ENCODE measurements around the gene MYRF.

MYRF gene

GRCh38 chr11:61712846-61713245 lies 39.6 kb upstream of the MYRF start:
- Histone ChIP-seq H3K36me3 (no peaks in the 10 kb centered on the region), H3K27me3 (no peaks in the 10 kb centered on the region), H3K4me3 (ENCODE audit: low read depth, low read length) (no peak overlapping the region), H3K9me3 (no peaks in the 10 kb centered on the region), H3K4me1 (no peaks in the 10 kb centered on the region)
- TF ChIP-seq, protein P1, sequence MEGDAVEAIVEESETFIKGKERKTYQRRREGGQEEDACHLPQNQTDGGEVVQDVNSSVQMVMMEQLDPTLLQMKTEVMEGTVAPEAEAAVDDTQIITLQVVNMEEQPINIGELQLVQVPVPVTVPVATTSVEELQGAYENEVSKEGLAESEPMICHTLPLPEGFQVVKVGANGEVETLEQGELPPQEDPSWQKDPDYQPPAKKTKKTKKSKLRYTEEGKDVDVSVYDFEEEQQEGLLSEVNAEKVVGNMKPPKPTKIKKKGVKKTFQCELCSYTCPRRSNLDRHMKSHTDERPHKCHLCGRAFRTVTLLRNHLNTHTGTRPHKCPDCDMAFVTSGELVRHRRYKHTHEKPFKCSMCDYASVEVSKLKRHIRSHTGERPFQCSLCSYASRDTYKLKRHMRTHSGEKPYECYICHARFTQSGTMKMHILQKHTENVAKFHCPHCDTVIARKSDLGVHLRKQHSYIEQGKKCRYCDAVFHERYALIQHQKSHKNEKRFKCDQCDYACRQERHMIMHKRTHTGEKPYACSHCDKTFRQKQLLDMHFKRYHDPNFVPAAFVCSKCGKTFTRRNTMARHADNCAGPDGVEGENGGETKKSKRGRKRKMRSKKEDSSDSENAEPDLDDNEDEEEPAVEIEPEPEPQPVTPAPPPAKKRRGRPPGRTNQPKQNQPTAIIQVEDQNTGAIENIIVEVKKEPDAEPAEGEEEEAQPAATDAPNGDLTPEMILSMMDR (IDR thresholded peaks at IDR 0.05; ENCODE audit: low read depth, low read length) = no peak
- DNase-seq = no peak

- no peaks in the 10 kb centered on the region for H3K4me1 ChIP-seq
- H3K36me3 ChIP-seq = no peaks in the 10 kb centered on the region
- no peaks in the 10 kb centered on the region for H3K9me3 ChIP-seq
- TF ChIP-seq, protein P1 (IDR thresholded peaks at IDR 0.05; ENCODE audit: low read depth, low read length) = no peak
- DNase-seq = no peak
- no peaks in the 10 kb centered on the region for H3K27me3 ChIP-seq
- H3K4me3 ChIP-seq (ENCODE audit: low read depth, low read length) = no peak overlapping the region
These were observed 39.0 kb upstream of the MYRF start for GRCh38 chr11:61713464-61713863.

- DNase-seq = no peak
- Histone ChIP-seq H3K36me3 (no peaks in the 10 kb centered on the region), H3K4me1 (no peaks in the 10 kb centered on the region), H3K9me3 (no peaks in the 10 kb centered on the region), H3K4me3 (ENCODE audit: low read depth, low read length) (no peak overlapping the region), H3K27me3 (no peaks in the 10 kb centered on the region)
- TF ChIP-seq, protein P1 (IDR thresholded peaks at IDR 0.05; ENCODE audit: low read depth, low read length) = no peak
These were observed 38.5 kb upstream of the MYRF start for GRCh38 chr11:61713906-61714305.

GRCh38 chr11:61714316-61714715 lies 38.1 kb upstream of the MYRF start:
- DNase-seq = no peak
- Histone ChIP-seq H3K36me3 (no peaks in the 10 kb centered on the region), H3K4me1 (no peaks in the 10 kb centered on the region), H3K9me3 (no peaks in the 10 kb centered on the region), H3K27me3 (no peaks in the 10 kb centered on the region), H3K4me3 (ENCODE audit: low read depth, low read length) (no peak overlapping the region)
- TF ChIP-seq, protein P1 (IDR thresholded peaks at IDR 0.05; ENCODE audit: low read depth, low read length) = no peak

DNA sequence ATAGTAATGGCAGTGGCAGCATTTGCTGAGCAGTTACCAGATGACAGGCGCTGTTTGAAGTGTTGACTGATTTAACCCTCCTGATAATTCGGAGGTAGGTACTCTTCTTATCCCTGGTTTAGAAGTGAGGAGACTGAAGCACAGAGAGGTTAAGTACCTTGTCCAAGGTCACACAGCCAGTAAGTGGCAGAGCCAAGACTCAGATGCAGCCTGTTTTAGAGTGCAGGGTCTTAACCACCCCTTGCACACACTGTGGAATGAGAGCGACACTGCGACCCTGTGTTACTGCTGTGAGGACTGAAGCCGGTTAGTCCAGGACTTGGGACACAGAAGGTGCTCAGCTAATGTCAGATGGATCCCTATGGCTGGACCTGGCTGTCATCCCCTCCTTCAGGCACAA lies 37.5 kb upstream of the MYRF start:
- H3K36me3 ChIP-seq = no peaks in the 10 kb centered on the region
- H3K9me3 ChIP-seq = no peaks in the 10 kb centered on the region
- TF ChIP-seq, protein P1 (IDR thresholded peaks at IDR 0.05; ENCODE audit: low read depth, low read length) = no peak
- no peak overlapping the region for H3K4me3 ChIP-seq (ENCODE audit: low read depth, low read length)
- H3K27me3 ChIP-seq = no peaks in the 10 kb centered on the region
- no peak for DNase-seq
- no peaks in the 10 kb centered on the region for H3K4me1 ChIP-seq

DNA sequence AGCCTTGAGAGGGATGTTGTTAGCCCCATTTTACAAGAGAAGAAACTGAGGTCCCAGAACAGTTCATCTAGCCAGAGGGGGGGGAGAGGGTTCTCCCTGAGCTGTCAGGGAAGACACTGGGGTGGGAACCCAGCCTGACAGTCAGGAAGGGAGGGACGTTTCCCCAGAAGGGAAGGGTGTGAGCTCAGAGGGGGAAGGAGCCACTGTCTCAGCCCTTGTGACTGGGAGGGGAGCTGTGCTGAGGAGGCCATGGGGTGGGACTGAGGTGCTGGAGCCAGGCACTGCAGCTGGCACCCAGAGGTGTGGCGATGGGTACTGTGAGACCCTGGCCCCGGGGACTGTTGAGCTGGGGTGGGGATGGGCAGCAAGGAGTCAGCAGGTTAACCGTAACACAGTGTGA lies 36.6 kb upstream of the MYRF start:
- TF ChIP-seq, protein P1 (IDR thresholded peaks at IDR 0.05; ENCODE audit: low read depth, low read length) = no peak
- Histone ChIP-seq H3K4me1 (no peaks in the 10 kb centered on the region), H3K4me3 (ENCODE audit: low read depth, low read length) (no peak overlapping the region), H3K9me3 (no peaks in the 10 kb centered on the region), H3K36me3 (no peaks in the 10 kb centered on the region), H3K27me3 (no peaks in the 10 kb centered on the region)
- no peak for DNase-seq
